Testis (tissue), 2 donors: ENCODE measurements around the gene OR2B2.

ENCODE experiments used
- POLR2A ChIP-seq: fragments of 450-650 bp; IDR thresholded peaks from one replicate; pipeline ENCODE4 v1.6.1; 2017; ENCODE audit warnings: antibody characterized with exemption, mild to moderate bottlenecking, moderate library complexity
- TF ChIP-seq, protein P1 (sequence below), 3 experiments: fragments of 450-650 bp in 2 of 3; fragments of 200-600 bp in 1 of 3; sonication (generic) in 1 of 3; IDR thresholded peaks; one replicate each; pipeline ENCODE4 v1.5.1; 2016 to 2019; ENCODE audit warnings: antibody characterized with exemption in 3 of 3, mild to moderate bottlenecking in 2 of 3, moderate library complexity in 1 of 3

DNA sequence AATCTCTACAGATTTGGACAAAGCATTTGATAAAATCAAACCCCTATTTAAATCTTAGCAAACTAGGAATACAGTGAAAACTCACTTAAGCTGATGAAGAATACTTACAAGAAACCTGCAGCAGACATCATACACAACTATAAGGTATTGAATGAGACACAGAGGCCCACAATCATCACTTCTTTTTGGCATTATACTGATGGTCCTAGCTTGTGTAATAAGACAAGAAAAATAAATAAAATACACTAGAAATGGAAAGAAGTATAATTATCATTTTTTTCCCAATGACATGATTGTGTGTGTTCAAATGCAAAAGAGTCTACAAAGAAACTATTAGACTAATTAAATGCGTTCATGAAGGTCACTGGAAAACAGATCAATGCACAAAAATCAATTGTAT, 36.0 kb upstream of the OR2B2 start:
- no peak for TF ChIP-seq POLR2A
- TF ChIP-seq, protein P1, sequence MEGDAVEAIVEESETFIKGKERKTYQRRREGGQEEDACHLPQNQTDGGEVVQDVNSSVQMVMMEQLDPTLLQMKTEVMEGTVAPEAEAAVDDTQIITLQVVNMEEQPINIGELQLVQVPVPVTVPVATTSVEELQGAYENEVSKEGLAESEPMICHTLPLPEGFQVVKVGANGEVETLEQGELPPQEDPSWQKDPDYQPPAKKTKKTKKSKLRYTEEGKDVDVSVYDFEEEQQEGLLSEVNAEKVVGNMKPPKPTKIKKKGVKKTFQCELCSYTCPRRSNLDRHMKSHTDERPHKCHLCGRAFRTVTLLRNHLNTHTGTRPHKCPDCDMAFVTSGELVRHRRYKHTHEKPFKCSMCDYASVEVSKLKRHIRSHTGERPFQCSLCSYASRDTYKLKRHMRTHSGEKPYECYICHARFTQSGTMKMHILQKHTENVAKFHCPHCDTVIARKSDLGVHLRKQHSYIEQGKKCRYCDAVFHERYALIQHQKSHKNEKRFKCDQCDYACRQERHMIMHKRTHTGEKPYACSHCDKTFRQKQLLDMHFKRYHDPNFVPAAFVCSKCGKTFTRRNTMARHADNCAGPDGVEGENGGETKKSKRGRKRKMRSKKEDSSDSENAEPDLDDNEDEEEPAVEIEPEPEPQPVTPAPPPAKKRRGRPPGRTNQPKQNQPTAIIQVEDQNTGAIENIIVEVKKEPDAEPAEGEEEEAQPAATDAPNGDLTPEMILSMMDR (IDR thresholded peaks at IDR 0.05): no peak
